K562 (cell line): ENCODE data around the gene CPT1A.

ENCODE experiments used
- CBX3 ChIP-seq, 2 experiments: IDR thresholded peaks; 1 replicate in 1 of 2; 2 replicates in 1 of 2; pipeline ENCODE4 v1.6.1; 2012; ENCODE audit warnings: inconsistent platforms in 2 of 2, low read length in 2 of 2, borderline replicate concordance in 1 of 2, control low read depth in 1 of 2
- E2F6 ChIP-seq, 2 experiments: IDR thresholded peaks; 2 replicates each; pipeline ENCODE4 v1.6.1; 2011; ENCODE audit warnings: borderline replicate concordance in 1 of 2, control low read depth in 1 of 2, low read depth in 1 of 2, low read length in 1 of 2, mild to moderate bottlenecking in 1 of 2, mixed read lengths in 1 of 2, moderate library complexity in 1 of 2; ENCODE audit not compliant: insufficient read depth in 1 of 2, insufficient read length in 1 of 2, poor library complexity in 1 of 2, severe bottlenecking in 1 of 2; ENCODE audit errors: extremely low read depth in 1 of 2
- NR1H2 ChIP-seq: sonication (generic); formaldehyde crosslinking; IDR thresholded peaks from 2 replicates; pipeline ENCODE4 v1.4.0; 2020; ENCODE audit warnings: mild to moderate bottlenecking, missing genetic modification reagents

GRCh38 chr11:68816251-68816776 lies 25.4 kb downstream of the CPT1A start:
- TF ChIP-seq CBX3 (IDR thresholded peaks at IDR 0.05; ENCODE audit: borderline replicate concordance in 1 of 2, low read length in 2 of 2): no peak
- TF ChIP-seq E2F6 (IDR thresholded peaks at IDR 0.05; ENCODE audit: borderline replicate concordance in 1 of 2, extremely low read depth in 1 of 2, insufficient read depth in 1 of 2, insufficient read length in 1 of 2, low read depth in 1 of 2, low read length in 1 of 2, poor library complexity in 1 of 2, severe bottlenecking in 1 of 2): no peak
- TF ChIP-seq NR1H2 (CRISPR knock-in tag): no peak
